H9 (cell line): ENCODE data around the gene MLLT6. TPM values are rescaled to one million over a fixed set of nuclear protein-coding genes. Genes with fewer than 3 reads are reported as not detected.
A peak's percentile ranks its signal among the peaks of the same experiment; 100 is the strongest.

ENCODE experiments used
- DNase-seq: peaks from one replicate; pipeline ENCODE4 v3.0.0-alpha.2; 2017
- H2AFZ ChIP-seq: one replicate; pipeline ENCODE4 v1.6.1; 2013; ENCODE audit warnings: mild to moderate bottlenecking, low read length, control low read depth, moderate library complexity
- H2AK5ac ChIP-seq: 2 replicates; pipeline ENCODE4 v1.6.1; 2013; ENCODE audit warnings: low read length, control low read depth, mixed read lengths; ENCODE audit not compliant: insufficient read length
- H2BK120ac ChIP-seq: one replicate; pipeline ENCODE4 v1.6.1; 2013; ENCODE audit warnings: low read depth, mild to moderate bottlenecking, low read length, control low read depth, inconsistent platforms; ENCODE audit not compliant: poor library complexity, severe bottlenecking
- H2BK12ac ChIP-seq: 2 replicates; pipeline ENCODE4 v1.6.1; 2013; ENCODE audit warnings: low read length, control low read depth, mixed read lengths, low read depth; ENCODE audit not compliant: insufficient read length
- H2BK15ac ChIP-seq: 2 replicates; pipeline ENCODE4 v1.6.1; 2013; ENCODE audit warnings: low read depth, low read length, control low read depth
- H2BK20ac ChIP-seq: one replicate; pipeline ENCODE4 v1.6.1; 2013; ENCODE audit warnings: low read depth, mild to moderate bottlenecking, low read length, control low read depth, inconsistent platforms; ENCODE audit not compliant: poor library complexity, severe bottlenecking
- H2BK5ac ChIP-seq: 2 replicates; pipeline ENCODE4 v1.6.1; 2013; ENCODE audit warnings: low read length, control low read depth, mixed read lengths; ENCODE audit not compliant: insufficient read length
- H3K14ac ChIP-seq: 2 replicates; pipeline ENCODE4 v1.6.1; 2013; ENCODE audit warnings: low read length, control low read depth; ENCODE audit not compliant: insufficient read depth
- H3K18ac ChIP-seq: 2 replicates; pipeline ENCODE4 v1.6.1; 2013; ENCODE audit warnings: low read depth, mild to moderate bottlenecking, mixed read lengths, low read length, control low read depth; ENCODE audit not compliant: insufficient read length
- H3K23ac ChIP-seq: 2 replicates; pipeline ENCODE4 v1.6.1; 2013; ENCODE audit warnings: low read length, control low read depth, mixed read lengths, low read depth; ENCODE audit not compliant: insufficient read length
- H3K23me2 ChIP-seq: 2 replicates; pipeline ENCODE4 v1.6.1; 2013; ENCODE audit warnings: low read depth, mild to moderate bottlenecking, mixed read lengths, low read length, control low read depth; ENCODE audit not compliant: insufficient read length, poor library complexity, severe bottlenecking
- H3K27ac ChIP-seq: 2 replicates; pipeline ENCODE4 v1.5.1; 2013; ENCODE audit warnings: low read length, control low read depth, mixed read lengths, low read depth; ENCODE audit not compliant: insufficient read length
- H3K27me3 ChIP-seq: 2 replicates; pipeline ENCODE4 v1.6.1; 2013; ENCODE audit warnings: low read length, control low read depth, inconsistent platforms; ENCODE audit not compliant: insufficient read depth
- H3K4ac ChIP-seq: 2 replicates; pipeline ENCODE4 v1.6.1; 2013; ENCODE audit warnings: low read depth, mild to moderate bottlenecking, control low read depth, inconsistent platforms, low read length, moderate library complexity
- H3K4me1 ChIP-seq: 2 replicates; pipeline ENCODE4 v1.6.1; 2013; ENCODE audit warnings: low read length, control low read depth, inconsistent platforms; ENCODE audit not compliant: insufficient read depth
- H3K4me2 ChIP-seq: 2 replicates; pipeline ENCODE4 v1.6.1; 2013; ENCODE audit warnings: low read length, control low read depth, mixed read lengths; ENCODE audit not compliant: insufficient read length, insufficient read depth
- H3K56ac ChIP-seq: 2 replicates; pipeline ENCODE4 v1.6.1; 2013; ENCODE audit warnings: low read depth, mild to moderate bottlenecking, mixed read lengths, low read length, control low read depth; ENCODE audit not compliant: insufficient read length
- H3K79me1 ChIP-seq: 2 replicates; pipeline ENCODE4 v1.6.1; 2013; ENCODE audit warnings: low read depth, mild to moderate bottlenecking, moderate library complexity, low read length, control low read depth, inconsistent platforms; ENCODE audit not compliant: insufficient read depth, poor library complexity, severe bottlenecking
- H3K79me2 ChIP-seq: 2 replicates; pipeline ENCODE4 v1.6.1; 2013; ENCODE audit warnings: low read length, control low read depth, inconsistent platforms; ENCODE audit not compliant: insufficient read depth
- H3K9ac ChIP-seq: 2 replicates; pipeline ENCODE4 v1.6.1; 2013; ENCODE audit warnings: low read length, control low read depth, mixed read lengths; ENCODE audit not compliant: insufficient read length; ENCODE audit errors: extremely low read depth
- H3K9me3 ChIP-seq: one replicate; pipeline ENCODE4 v1.6.1; 2013; ENCODE audit warnings: low read depth, low read length, inconsistent platforms; ENCODE audit not compliant: control insufficient read depth
- H3T11ph ChIP-seq: one replicate; pipeline ENCODE4 v1.6.1; 2013; ENCODE audit warnings: mild to moderate bottlenecking, low read length, control low read depth, inconsistent platforms
- H4K20me1 ChIP-seq: one replicate; pipeline ENCODE4 v1.6.1; 2013; ENCODE audit not compliant: control insufficient read depth, insufficient read length, insufficient read depth
- H4K5ac ChIP-seq: 2 replicates; pipeline ENCODE4 v1.6.1; 2013; ENCODE audit warnings: low read depth, mild to moderate bottlenecking, mixed read lengths, low read length, control low read depth; ENCODE audit not compliant: insufficient read length
- H4K8ac ChIP-seq: replicated peaks from 2 replicates; pipeline ENCODE4 v1.6.1; 2013; ENCODE audit warnings: low read length, control low read depth, mixed read lengths, low read depth; ENCODE audit not compliant: insufficient read length
- H4K91ac ChIP-seq: 2 replicates; pipeline ENCODE4 v1.6.1; 2013; ENCODE audit warnings: low read depth, mild to moderate bottlenecking, moderate library complexity, mixed read lengths, low read length, control low read depth; ENCODE audit not compliant: insufficient read length
- H3K27ac Mint-ChIP-seq, 3 experiments: 2 replicates in 2 of 3; 3 replicates in 1 of 3; pipeline ENCODE4 v1.8.0; 2020 to 2021; ENCODE audit warnings: mixed read lengths in 3 of 3, mild to moderate bottlenecking in 1 of 3, moderate library complexity in 1 of 3
- H3K27me3 Mint-ChIP-seq: 2 replicates; pipeline ENCODE4 v1.8.0; 2021; ENCODE audit warnings: low read depth, mild to moderate bottlenecking, moderate library complexity, mixed read lengths
- H3K36me3 Mint-ChIP-seq, 3 experiments: 2 replicates in 2 of 3; 3 replicates in 1 of 3; pipeline ENCODE4 v1.8.0; 2020 to 2021; ENCODE audit warnings: low read depth in 3 of 3, mixed read lengths in 3 of 3; ENCODE audit not compliant: insufficient read depth in 1 of 3
- H3K4me1 Mint-ChIP-seq, 2 experiments: 2 replicates each; pipeline ENCODE4 v1.8.0; 2020; ENCODE audit warnings: mixed read lengths in 2 of 2
- H3K4me3 Mint-ChIP-seq, 2 experiments: 2 replicates in 1 of 2; 3 replicates in 1 of 2; pipeline ENCODE4 v1.8.0; 2020 to 2021; ENCODE audit warnings: mild to moderate bottlenecking in 2 of 2, mixed read lengths in 2 of 2, moderate library complexity in 1 of 2
- H3K9me3 Mint-ChIP-seq, 2 experiments: 2 replicates in 1 of 2; 3 replicates in 1 of 2; pipeline ENCODE4 v1.8.0; 2020; ENCODE audit warnings: mild to moderate bottlenecking in 2 of 2, mixed read lengths in 2 of 2, moderate library complexity in 1 of 2
- CTCF ChIP-seq: fragments of 200-600 bp; sonication (generic); conservative IDR thresholded peaks from 3 replicates; pipeline ENCODE4 v1.8.0; 2021; ENCODE audit warnings: antibody characterized with exemption, mild to moderate bottlenecking
- WGBS: extraction: QIAGEN DNeasy Blood & Tissue Kit; methylation state at CpG from one replicate; pipeline ENCODE4 v1.1.7; 2013; ENCODE audit warnings: missing lambda C conversion rate, low lambda C conversion rate, mixed read lengths; ENCODE audit not compliant: insufficient read length; ENCODE audit errors: extremely low coverage; 5-methylcytosine and 5-hydroxymethylcytosine counted together
- total RNA-seq: library from RNA; stranded (reverse); gene quantifications from 2 replicates; pipeline ENCODE4 v1.2.1, GENCODE V29; 2021

MLLT6 gene
- total RNA-seq, 1 experiment from 2014 or later: 26.4 TPM

- Histone ChIP-seq H3K27me3 (no peaks in the 10 kb centered on the region), H3K4ac (no peak overlapping the region), H2BK120ac (no peak overlapping the region), H3K14ac (no peak overlapping the region), H3K79me1 (peaks cover 13% of the 10 kb centered on the region), H3K4me2 (no peak overlapping the region), H2BK12ac (no peak overlapping the region), H3K9me3 (no peaks in the 10 kb centered on the region), H2BK20ac (no peak overlapping the region), H3K79me2 (peaks cover 48% of the 10 kb centered on the region), H3K56ac (no peak overlapping the region), H4K8ac (no peak overlapping the region), H3K23ac (no peak overlapping the region), H4K91ac (no peak overlapping the region), H3K27ac (no peak overlapping the region), H2AK5ac (no peak overlapping the region), H3K9ac (no peak overlapping the region), H2BK5ac (no peak overlapping the region), H2BK15ac (no peak overlapping the region), H2AFZ (no peak overlapping the region), H3K18ac (no peak overlapping the region), H3K23me2 (peaks cover 7% of the 10 kb centered on the region), H3K4me1 (peaks cover 5% of the 10 kb centered on the region; the same call in 1 of the 2 replicates), H4K20me1 (no peaks in the 10 kb centered on the region), H4K5ac (no peak overlapping the region), H3T11ph (no peak overlapping the region)
- H3K36me3 Mint-ChIP-seq: peaks cover 30 to 51% (median 45%) of the 10 kb centered on the region in 3 experiments; a peak in 6 of 7 replicates
- peaks cover 35 to 50% of the 10 kb centered on the region in 2 experiments for H3K4me1 Mint-ChIP-seq
- TF ChIP-seq CTCF: no peak
- no peaks in the 10 kb centered on the region; the same call in 1 of the 2 replicates for H3K27me3 Mint-ChIP-seq
- no peaks in the 10 kb centered on the region for H3K9me3 Mint-ChIP-seq
- no peak for DNase-seq
- WGBS: no CpG with 5 or more reads among the region's 4 CpGs
- H3K27ac Mint-ChIP-seq: peak overlapping the region in 2 of 3 experiments; percentile 50 to 53; a peak in 4 of 7 replicates
- no peak overlapping the region for H3K4me3 Mint-ChIP-seq
Measured at GRCh38 chr17:38740806-38741205, 35.7 kb downstream of the MLLT6 start.
